IMR-90 (cell line): ENCODE results near the gene EPB41L1.

Experiments
- MAFK ChIP-seq: IDR thresholded peaks from 2 replicates; pipeline ENCODE4 v1.6.1; 2012; ENCODE audit warnings: low read depth, low read length, improper control_type of control experiment
- MXI1 ChIP-seq: IDR thresholded peaks from 2 replicates; pipeline ENCODE4 v1.6.1; 2012; ENCODE audit warnings: low read depth, mild to moderate bottlenecking, low read length, moderate library complexity, borderline replicate concordance
- POLR2A ChIP-seq: IDR thresholded peaks from 2 replicates; pipeline ENCODE4 v1.6.1; 2012; ENCODE audit warnings: mild to moderate bottlenecking, low read depth, low read length
- TF ChIP-seq, protein P1 (sequence below): conservative IDR thresholded peaks from 2 replicates; pipeline ENCODE4 v1.5.1; 2012; ENCODE audit warnings: mild to moderate bottlenecking, low read depth, low read length, improper control_type of control experiment

- no peak for TF ChIP-seq POLR2A
- TF ChIP-seq, protein P1, sequence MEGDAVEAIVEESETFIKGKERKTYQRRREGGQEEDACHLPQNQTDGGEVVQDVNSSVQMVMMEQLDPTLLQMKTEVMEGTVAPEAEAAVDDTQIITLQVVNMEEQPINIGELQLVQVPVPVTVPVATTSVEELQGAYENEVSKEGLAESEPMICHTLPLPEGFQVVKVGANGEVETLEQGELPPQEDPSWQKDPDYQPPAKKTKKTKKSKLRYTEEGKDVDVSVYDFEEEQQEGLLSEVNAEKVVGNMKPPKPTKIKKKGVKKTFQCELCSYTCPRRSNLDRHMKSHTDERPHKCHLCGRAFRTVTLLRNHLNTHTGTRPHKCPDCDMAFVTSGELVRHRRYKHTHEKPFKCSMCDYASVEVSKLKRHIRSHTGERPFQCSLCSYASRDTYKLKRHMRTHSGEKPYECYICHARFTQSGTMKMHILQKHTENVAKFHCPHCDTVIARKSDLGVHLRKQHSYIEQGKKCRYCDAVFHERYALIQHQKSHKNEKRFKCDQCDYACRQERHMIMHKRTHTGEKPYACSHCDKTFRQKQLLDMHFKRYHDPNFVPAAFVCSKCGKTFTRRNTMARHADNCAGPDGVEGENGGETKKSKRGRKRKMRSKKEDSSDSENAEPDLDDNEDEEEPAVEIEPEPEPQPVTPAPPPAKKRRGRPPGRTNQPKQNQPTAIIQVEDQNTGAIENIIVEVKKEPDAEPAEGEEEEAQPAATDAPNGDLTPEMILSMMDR, result no peak
- TF ChIP-seq MXI1, result no peak
- no peak for TF ChIP-seq MAFK
These were observed 75.5 kb downstream of the EPB41L1 start for GRCh38 chr20:36230019-36230418.
